Measurements from ENCODE around the gene FRS2.

DNA sequence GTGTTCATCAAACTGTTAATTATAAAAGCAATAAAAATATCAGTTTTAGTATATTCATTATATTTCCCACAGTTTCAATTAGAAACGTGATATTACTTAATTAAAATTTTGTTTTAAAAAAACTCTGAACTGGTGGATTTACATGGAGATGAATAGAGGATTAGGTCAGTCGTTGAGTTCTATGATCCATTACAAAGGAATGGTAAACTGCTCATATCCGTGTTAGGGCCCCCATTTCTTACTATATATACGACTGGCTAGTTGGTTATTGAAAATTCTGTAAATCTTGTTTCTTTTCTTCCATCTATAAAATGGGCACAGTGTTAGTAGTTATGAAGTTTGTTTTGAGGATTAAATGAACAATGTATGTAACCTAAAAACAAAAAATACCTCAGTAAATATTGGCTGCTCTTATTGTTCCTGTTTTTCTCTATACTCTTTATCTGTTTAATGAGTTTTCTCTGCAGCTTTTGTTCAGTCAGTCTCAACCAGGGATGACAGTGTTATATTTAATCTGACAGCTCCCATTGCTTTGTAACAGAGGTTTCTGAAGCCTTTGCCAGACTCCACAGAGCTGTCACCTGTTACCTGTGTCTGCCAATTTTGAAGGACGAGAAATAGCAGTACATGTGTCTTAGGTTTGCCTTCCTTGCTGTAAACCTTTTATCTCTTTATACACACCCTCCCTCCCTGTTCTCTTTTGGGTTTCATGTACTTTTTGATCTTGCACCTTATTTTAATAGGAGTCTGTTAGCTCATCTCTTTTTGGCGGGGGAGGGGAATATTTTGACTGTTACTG, 41.5 kb downstream of the FRS2 start:
- TF ChIP-seq, protein P1, sequence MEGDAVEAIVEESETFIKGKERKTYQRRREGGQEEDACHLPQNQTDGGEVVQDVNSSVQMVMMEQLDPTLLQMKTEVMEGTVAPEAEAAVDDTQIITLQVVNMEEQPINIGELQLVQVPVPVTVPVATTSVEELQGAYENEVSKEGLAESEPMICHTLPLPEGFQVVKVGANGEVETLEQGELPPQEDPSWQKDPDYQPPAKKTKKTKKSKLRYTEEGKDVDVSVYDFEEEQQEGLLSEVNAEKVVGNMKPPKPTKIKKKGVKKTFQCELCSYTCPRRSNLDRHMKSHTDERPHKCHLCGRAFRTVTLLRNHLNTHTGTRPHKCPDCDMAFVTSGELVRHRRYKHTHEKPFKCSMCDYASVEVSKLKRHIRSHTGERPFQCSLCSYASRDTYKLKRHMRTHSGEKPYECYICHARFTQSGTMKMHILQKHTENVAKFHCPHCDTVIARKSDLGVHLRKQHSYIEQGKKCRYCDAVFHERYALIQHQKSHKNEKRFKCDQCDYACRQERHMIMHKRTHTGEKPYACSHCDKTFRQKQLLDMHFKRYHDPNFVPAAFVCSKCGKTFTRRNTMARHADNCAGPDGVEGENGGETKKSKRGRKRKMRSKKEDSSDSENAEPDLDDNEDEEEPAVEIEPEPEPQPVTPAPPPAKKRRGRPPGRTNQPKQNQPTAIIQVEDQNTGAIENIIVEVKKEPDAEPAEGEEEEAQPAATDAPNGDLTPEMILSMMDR (IDR thresholded peaks at IDR 0.05): no peak
- no peak for TF ChIP-seq EZH2 (IDR thresholded peaks at IDR 0.05; ENCODE audit: borderline replicate concordance, insufficient read depth, low read depth, low read length, poor library complexity, severe bottlenecking)
